Trophoblast cell (in vitro differentiated cells and primary cell): ENCODE measurements around the gene RASAL3.

Source experiments
- DNase-seq, 2 donors: peaks; one replicate each; pipeline ENCODE4 v3.0.0-alpha.2; 2016
- H2AFZ ChIP-seq: 2 replicates; pipeline ENCODE4 v1.6.1; 2013; ENCODE audit warnings: low read length, moderate library complexity, mild to moderate bottlenecking; ENCODE audit not compliant: insufficient read depth, poor library complexity
- H2AK5ac ChIP-seq: 2 replicates; pipeline ENCODE4 v1.6.1; 2013; ENCODE audit warnings: mild to moderate bottlenecking, low read length
- H2BK120ac ChIP-seq: 2 replicates; pipeline ENCODE4 v1.6.1; 2013; ENCODE audit warnings: low read length, mild to moderate bottlenecking, moderate library complexity; ENCODE audit not compliant: insufficient read depth, poor library complexity
- H2BK12ac ChIP-seq: 2 replicates; pipeline ENCODE4 v1.6.1; 2013; ENCODE audit warnings: mild to moderate bottlenecking, low read length, moderate library complexity
- H2BK5ac ChIP-seq: 2 replicates; pipeline ENCODE4 v1.6.1; 2013; ENCODE audit warnings: low read length, low read depth, moderate library complexity, mild to moderate bottlenecking; ENCODE audit not compliant: poor library complexity
- H3K14ac ChIP-seq: 2 replicates; pipeline ENCODE4 v1.6.1; 2013; ENCODE audit warnings: mild to moderate bottlenecking, low read length
- H3K18ac ChIP-seq: 2 replicates; pipeline ENCODE4 v1.6.1; 2013; ENCODE audit warnings: mild to moderate bottlenecking, low read length
- H3K23ac ChIP-seq: 2 replicates; pipeline ENCODE4 v1.6.1; 2013; ENCODE audit warnings: low read length
- H3K27ac ChIP-seq: 2 replicates; pipeline ENCODE4 v1.5.1; 2013; ENCODE audit warnings: low read depth, mild to moderate bottlenecking, inconsistent platforms, low read length, moderate library complexity
- H3K27me3 ChIP-seq: 2 replicates; pipeline ENCODE4 v1.6.1; 2013; ENCODE audit warnings: inconsistent platforms, mild to moderate bottlenecking, low read length, moderate library complexity; ENCODE audit not compliant: insufficient read depth
- H3K36me3 ChIP-seq, 2 experiments: 1 replicate in 1 of 2; 2 replicates in 1 of 2; pipeline ENCODE4 v1.6.1; 2013; ENCODE audit warnings: low read length in 2 of 2, mild to moderate bottlenecking in 2 of 2, moderate library complexity in 1 of 2; ENCODE audit not compliant: insufficient read depth in 2 of 2, control insufficient read depth in 1 of 2
- H3K4ac ChIP-seq: 2 replicates; pipeline ENCODE4 v1.6.1; 2013; ENCODE audit warnings: low read depth, mild to moderate bottlenecking, low read length, moderate library complexity
- H3K4me1 ChIP-seq, 2 experiments: 1 replicate in 1 of 2; 2 replicates in 1 of 2; pipeline ENCODE4 v1.6.1; 2013; ENCODE audit warnings: low read length in 2 of 2, mild to moderate bottlenecking in 2 of 2, moderate library complexity in 1 of 2; ENCODE audit not compliant: insufficient read depth in 2 of 2, control insufficient read depth in 1 of 2
- H3K4me2 ChIP-seq: 2 replicates; pipeline ENCODE4 v1.6.1; 2013; ENCODE audit warnings: inconsistent platforms, mild to moderate bottlenecking, low read length, moderate library complexity
- H3K4me3 ChIP-seq: 2 replicates; pipeline ENCODE4 v1.5.1; 2013; ENCODE audit warnings: mild to moderate bottlenecking, low read depth, low read length, inconsistent platforms
- H3K79me1 ChIP-seq: one replicate; pipeline ENCODE4 v1.6.1; 2013; ENCODE audit warnings: low read length
- H3K79me2 ChIP-seq: 2 replicates; pipeline ENCODE4 v1.6.1; 2013; ENCODE audit warnings: low read length, mild to moderate bottlenecking; ENCODE audit not compliant: control insufficient read depth, insufficient read depth, poor library complexity
- H3K9ac ChIP-seq: 2 replicates; pipeline ENCODE4 v1.6.1; 2013; ENCODE audit warnings: mild to moderate bottlenecking, low read length
- H3K9me3 ChIP-seq: 2 replicates; pipeline ENCODE4 v1.6.1; 2013; ENCODE audit warnings: low read depth, mild to moderate bottlenecking, control low read depth, inconsistent platforms, low read length; ENCODE audit not compliant: insufficient read depth
- H4K12ac ChIP-seq: 2 replicates; pipeline ENCODE4 v1.6.1; 2013; ENCODE audit warnings: low read depth, mild to moderate bottlenecking, low read length, moderate library complexity
- H4K8ac ChIP-seq: 2 replicates; pipeline ENCODE4 v1.6.1; 2013; ENCODE audit warnings: low read depth, mild to moderate bottlenecking, low read length, moderate library complexity
- H4K91ac ChIP-seq: one replicate; pipeline ENCODE4 v1.6.1; 2013; ENCODE audit warnings: low read depth, mild to moderate bottlenecking, low read length, moderate library complexity
- WGBS: extraction: QIAGEN DNeasy Blood & Tissue Kit; methylation state at CpG from one replicate; pipeline ENCODE4 v1.1.7; 2013; ENCODE audit warnings: missing lambda C conversion rate; ENCODE audit not compliant: insufficient read length, insufficient coverage; ENCODE audit errors: extremely low coverage; 5-methylcytosine and 5-hydroxymethylcytosine counted together

Gene RASAL3

GRCh38 chr19:15448778-15449619 lies 15.3 kb downstream of the RASAL3 start:
- Histone ChIP-seq H3K14ac (peak overlapping the region; percentile 32), H3K9me3 (peaks cover 16% of the 10 kb centered on the region), H3K79me2 (no peaks in the 10 kb centered on the region), H3K9ac (no peak overlapping the region), H3K4me2 (peak overlapping the region; percentile 90), H3K4ac (peak overlapping the region; percentile 27), H3K36me3 (no peaks in the 10 kb centered on the region), H3K4me3 (peak overlapping the region; percentile 69), H4K91ac (peak overlapping the region; percentile 68), H3K4me1 (peaks cover 8 to 11% of the 10 kb centered on the region in 2 experiments), H2BK5ac (no peak overlapping the region), H3K27ac (no peak overlapping the region), H2BK120ac (no peak overlapping the region), H3K27me3 (peaks cover 12% of the 10 kb centered on the region), H3K18ac (peak overlapping the region; percentile 39), H4K12ac (peak overlapping the region; percentile 55), H2AK5ac (peak overlapping the region; percentile 50), H2BK12ac (peak overlapping the region; percentile 60), H4K8ac (peak overlapping the region; percentile 83), H3K23ac (no peak overlapping the region), H2AFZ (peak overlapping the region; percentile 90), H3K79me1 (no peaks in the 10 kb centered on the region)
- DNase-seq = peak in 1 of 2 donors; percentile 44
- WGBS = no CpG with 5 or more reads among the region's 43 CpGs

- Histone ChIP-seq H3K23ac (no peak overlapping the region), H2BK120ac (no peak overlapping the region), H3K79me1 (no peaks in the 10 kb centered on the region), H3K27ac (no peak overlapping the region), H3K4me1 (peaks cover 8 to 11% of the 10 kb centered on the region in 2 experiments), H3K14ac (no peak overlapping the region), H4K91ac (no peak overlapping the region), H3K4me3 (no peak overlapping the region), H3K36me3 (no peaks in the 10 kb centered on the region), H3K4ac (no peak overlapping the region), H4K12ac (no peak overlapping the region), H4K8ac (no peak overlapping the region), H2BK5ac (no peak overlapping the region), H2AFZ (no peak overlapping the region), H3K27me3 (peaks cover 11% of the 10 kb centered on the region), H3K79me2 (no peaks in the 10 kb centered on the region), H2BK12ac (no peak overlapping the region), H3K18ac (no peak overlapping the region), H2AK5ac (no peak overlapping the region), H3K9me3 (peaks cover 14% of the 10 kb centered on the region), H3K4me2 (no peak overlapping the region), H3K9ac (no peak overlapping the region)
- no CpG with 5 or more reads among the region's 17 CpGs for WGBS
- DNase-seq = no peak
Measured at GRCh38 chr19:15448044-15448777, 16.1 kb downstream of the RASAL3 start.

- H3K79me1 ChIP-seq = no peaks in the 10 kb centered on the region
- no peak overlapping the region for H3K18ac ChIP-seq
- H3K4me2 ChIP-seq = no peak overlapping the region
- peaks cover 3 to 5% of the 10 kb centered on the region in 2 experiments for H3K4me1 ChIP-seq
- no peak for DNase-seq
- H3K14ac ChIP-seq = no peak overlapping the region
- H3K36me3 ChIP-seq = no peaks in the 10 kb centered on the region
- H2AK5ac ChIP-seq = no peak overlapping the region
- no peak overlapping the region for H4K8ac ChIP-seq
- H3K27ac ChIP-seq = no peak overlapping the region
- no peak overlapping the region for H2BK12ac ChIP-seq
- H2AFZ ChIP-seq = no peak overlapping the region
- WGBS = no CpG with 5 or more reads among the region's 4 CpGs
- H3K4ac ChIP-seq = no peak overlapping the region
- no peak overlapping the region for H3K23ac ChIP-seq
- no peak overlapping the region for H2BK120ac ChIP-seq
- no peak overlapping the region for H2BK5ac ChIP-seq
- H3K4me3 ChIP-seq = peak overlapping the region; percentile 11
- H4K12ac ChIP-seq = no peak overlapping the region
- no peak overlapping the region for H3K9ac ChIP-seq
- H3K79me2 ChIP-seq = no peaks in the 10 kb centered on the region
- H4K91ac ChIP-seq = no peak overlapping the region
- peaks cover 7% of the 10 kb centered on the region for H3K9me3 ChIP-seq
- peaks cover under 1% of the 10 kb centered on the region for H3K27me3 ChIP-seq
Measured at GRCh38 chr19:15447057-15447456, 17.3 kb downstream of the RASAL3 start.

- DNase-seq = no peak
- no peak overlapping the region for H4K12ac ChIP-seq
- no peak overlapping the region for H3K4me2 ChIP-seq
- no peak overlapping the region for H4K8ac ChIP-seq
- no peak overlapping the region for H2AK5ac ChIP-seq
- no peaks in the 10 kb centered on the region for H3K79me2 ChIP-seq
- no peak overlapping the region for H3K18ac ChIP-seq
- H3K27ac ChIP-seq = no peak overlapping the region
- no peak overlapping the region for H4K91ac ChIP-seq
- H2BK5ac ChIP-seq = no peak overlapping the region
- H3K9me3 ChIP-seq = peaks cover 2% of the 10 kb centered on the region
- no peaks in the 10 kb centered on the region for H3K79me1 ChIP-seq
- H3K4ac ChIP-seq = no peak overlapping the region
- no peaks in the 10 kb centered on the region for H3K27me3 ChIP-seq
- no peak overlapping the region for H3K14ac ChIP-seq
- no peak overlapping the region for H3K23ac ChIP-seq
- H3K4me1 ChIP-seq = peaks cover 3 to 5% of the 10 kb centered on the region in 2 experiments
- no peak overlapping the region for H2BK12ac ChIP-seq
- H3K36me3 ChIP-seq = no peaks in the 10 kb centered on the region
- no peak overlapping the region for H2AFZ ChIP-seq
- H2BK120ac ChIP-seq = no peak overlapping the region
- no peak overlapping the region for H3K4me3 ChIP-seq
- no peak overlapping the region for H3K9ac ChIP-seq
- WGBS = no CpG with 5 or more reads among the region's 7 CpGs
Measured at GRCh38 chr19:15445807-15446376, 18.5 kb downstream of the RASAL3 start.
